Measurements from ENCODE around the gene CBX1.

- no peak for TF ChIP-seq CTCF (IDR thresholded peaks at IDR 0.05)
- no peak for TF ChIP-seq POLR2A (IDR thresholded peaks at IDR 0.05)
These were observed 43.9 kb upstream of the CBX1 start for GRCh38 chr17:48144976-48145798.

All from body of pancreas (tissue), 4 donors.